Activated CD8-positive, alpha-beta T cell treated with anti-CD3 and anti-CD28 coated beads for 36 hours (primary cell): Measurements from ENCODE around the gene TMEM269. TPM values are rescaled to one million over a fixed set of nuclear protein-coding genes. Genes with fewer than 3 reads are reported as not detected.

ENCODE experiments used
- ATAC-seq: fragments of 200-7000 bp; cut with Tn5 transposase; one replicate; pipeline ENCODE4 v1.10.0; 2021; ENCODE audit warnings: mild to moderate bottlenecking, moderate library complexity
- CTCF ChIA-PET: fragments of 350-600 bp; sonication (Branson Sonifier 250); formaldehyde crosslinking; loops from one replicate; lab custom pipeline; 2021; ENCODE audit warnings: antibody characterized with exemption; lab: Charles Lee
- POLR2A ChIA-PET: fragments of 350-600 bp; sonication (Branson Sonifier 250); formaldehyde crosslinking; loops from one replicate; lab custom pipeline; 2021; ENCODE audit warnings: antibody characterized with exemption; lab: Charles Lee
- DNase-seq: peaks from one replicate; pipeline ENCODE4 v3.0.0-alpha.2; 2020
- H3K27ac Mint-ChIP-seq: one replicate; pipeline ENCODE4 v1.8.0; 2021; ENCODE audit warnings: mild to moderate bottlenecking, mixed read lengths
- H3K27me3 Mint-ChIP-seq: one replicate; pipeline ENCODE4 v1.8.0; 2021; ENCODE audit warnings: mixed read lengths
- H3K36me3 Mint-ChIP-seq: one replicate; pipeline ENCODE4 v1.8.0; 2021; ENCODE audit warnings: low read depth, mixed read lengths
- H3K4me1 Mint-ChIP-seq: one replicate; pipeline ENCODE4 v1.8.0; 2021; ENCODE audit warnings: low read depth, mixed read lengths
- H3K4me3 Mint-ChIP-seq: one replicate; pipeline ENCODE4 v1.8.0; 2021; ENCODE audit warnings: mild to moderate bottlenecking, moderate library complexity, mixed read lengths
- H3K9me3 Mint-ChIP-seq: one replicate; pipeline ENCODE4 v1.8.0; 2021; ENCODE audit warnings: mixed read lengths
- intact Hi-C: fragments of 100-400 bp; cut with micrococcal nuclease; formaldehyde crosslinking; loops from one replicate; pipeline ENCODE4 v1.10.0; 2022
- total RNA-seq, 2 experiments: library from RNA; stranded (reverse); gene quantifications; one replicate each; pipeline ENCODE4 v1.2.3, GENCODE V29; 2021
- TF ChIP-seq, protein P1 (sequence below): fragments of 200-600 bp; IDR thresholded peaks from one replicate; pipeline ENCODE4 v1.8.0; 2022; ENCODE audit warnings: antibody characterized with exemption, mild to moderate bottlenecking

TMEM269 gene
- total RNA-seq, 2 experiments from 2014 or later: 0.22 to 0.32 TPM

DNA sequence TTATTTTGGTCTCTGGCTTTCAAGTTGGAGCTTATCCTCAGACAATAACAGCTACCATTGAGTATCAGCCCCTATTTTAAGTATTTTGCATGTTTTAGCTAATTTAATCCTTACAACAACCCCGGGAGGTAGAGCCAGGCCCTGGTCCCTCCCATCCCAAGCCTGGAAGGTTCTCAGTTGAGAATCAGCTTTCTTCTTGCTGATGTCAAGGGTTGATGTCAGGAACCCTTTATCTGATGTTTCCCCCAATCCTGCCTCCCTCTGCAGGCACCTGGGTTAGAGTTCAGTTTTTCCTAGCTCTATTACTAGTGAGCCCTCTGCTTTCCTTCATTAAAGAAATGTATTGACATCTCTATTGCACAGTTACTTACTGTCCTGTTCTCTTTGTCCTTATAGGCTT lies 36.0 kb downstream of the TMEM269 start:
- ATAC-seq (no peak), DNase-seq (no peak)
- H3K4me1 Mint-ChIP-seq: peaks cover 28% of the 10 kb centered on the region
- H3K4me3 Mint-ChIP-seq: no peak overlapping the region
- POLR2A ChIA-PET: interaction anchor here (0.6 to 1.6 kb wide), 4 partner anchors 16 to 23 kb away, joined by 3 to 4 read pairs (median 4); no protein-coding TSS in a partner anchor
- no peak overlapping the region for H3K27ac Mint-ChIP-seq
- CTCF ChIA-PET: interaction anchor here (1.1 to 2.3 kb wide), 4 partner anchors 12 to 253 kb away, joined by 3 to 10 read pairs (median 6); partner anchors contain the start of gene ZNF691
- TF ChIP-seq, protein P1, sequence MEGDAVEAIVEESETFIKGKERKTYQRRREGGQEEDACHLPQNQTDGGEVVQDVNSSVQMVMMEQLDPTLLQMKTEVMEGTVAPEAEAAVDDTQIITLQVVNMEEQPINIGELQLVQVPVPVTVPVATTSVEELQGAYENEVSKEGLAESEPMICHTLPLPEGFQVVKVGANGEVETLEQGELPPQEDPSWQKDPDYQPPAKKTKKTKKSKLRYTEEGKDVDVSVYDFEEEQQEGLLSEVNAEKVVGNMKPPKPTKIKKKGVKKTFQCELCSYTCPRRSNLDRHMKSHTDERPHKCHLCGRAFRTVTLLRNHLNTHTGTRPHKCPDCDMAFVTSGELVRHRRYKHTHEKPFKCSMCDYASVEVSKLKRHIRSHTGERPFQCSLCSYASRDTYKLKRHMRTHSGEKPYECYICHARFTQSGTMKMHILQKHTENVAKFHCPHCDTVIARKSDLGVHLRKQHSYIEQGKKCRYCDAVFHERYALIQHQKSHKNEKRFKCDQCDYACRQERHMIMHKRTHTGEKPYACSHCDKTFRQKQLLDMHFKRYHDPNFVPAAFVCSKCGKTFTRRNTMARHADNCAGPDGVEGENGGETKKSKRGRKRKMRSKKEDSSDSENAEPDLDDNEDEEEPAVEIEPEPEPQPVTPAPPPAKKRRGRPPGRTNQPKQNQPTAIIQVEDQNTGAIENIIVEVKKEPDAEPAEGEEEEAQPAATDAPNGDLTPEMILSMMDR: no peak
- H3K36me3 Mint-ChIP-seq: no peaks in the 10 kb centered on the region
- intact Hi-C loops: no loop called here
- no peaks in the 10 kb centered on the region for H3K9me3 Mint-ChIP-seq
- no peaks in the 10 kb centered on the region for H3K27me3 Mint-ChIP-seq

DNA sequence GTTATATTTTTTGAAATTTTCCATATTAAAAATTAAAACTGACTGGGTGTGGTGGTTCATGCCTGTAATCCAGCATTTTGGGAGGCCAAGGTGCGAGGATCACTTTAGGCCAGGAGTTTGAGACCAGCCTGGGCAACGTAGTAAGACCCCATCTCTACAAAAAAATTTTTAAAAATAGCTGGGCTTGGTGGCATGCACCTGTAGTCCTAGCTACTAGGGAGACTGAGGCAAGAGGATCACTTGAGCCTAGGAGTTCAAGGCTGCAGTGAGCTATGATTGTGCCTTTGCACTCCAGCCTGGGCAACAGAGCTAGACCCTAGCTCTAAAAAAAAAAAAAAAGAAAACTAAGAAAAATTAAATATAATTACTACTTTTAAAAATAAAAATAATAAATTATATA lies 36.9 kb downstream of the TMEM269 start:
- Mint-ChIP-seq H3K36me3 (no peaks in the 10 kb centered on the region), H3K27ac (no peak overlapping the region), H3K27me3 (no peaks in the 10 kb centered on the region), H3K4me3 (no peak overlapping the region), H3K4me1 (peaks cover 22% of the 10 kb centered on the region), H3K9me3 (no peaks in the 10 kb centered on the region)
- CTCF ChIA-PET: interaction anchor here (1.1 to 2.3 kb wide), 3 partner anchors 25 to 252 kb away, joined by 6 to 10 read pairs (median 7); partner anchors contain the start of gene ZNF691
- TF ChIP-seq, protein P1: no peak
- intact Hi-C loops: no loop called here
- ATAC-seq (no peak), DNase-seq (no peak)
- POLR2A ChIA-PET: interaction anchor here (0.9 to 1.6 kb wide), 2 partner anchors 22 to 58 kb away, joined by 3 to 4 read pairs; no protein-coding TSS in a partner anchor

DNA sequence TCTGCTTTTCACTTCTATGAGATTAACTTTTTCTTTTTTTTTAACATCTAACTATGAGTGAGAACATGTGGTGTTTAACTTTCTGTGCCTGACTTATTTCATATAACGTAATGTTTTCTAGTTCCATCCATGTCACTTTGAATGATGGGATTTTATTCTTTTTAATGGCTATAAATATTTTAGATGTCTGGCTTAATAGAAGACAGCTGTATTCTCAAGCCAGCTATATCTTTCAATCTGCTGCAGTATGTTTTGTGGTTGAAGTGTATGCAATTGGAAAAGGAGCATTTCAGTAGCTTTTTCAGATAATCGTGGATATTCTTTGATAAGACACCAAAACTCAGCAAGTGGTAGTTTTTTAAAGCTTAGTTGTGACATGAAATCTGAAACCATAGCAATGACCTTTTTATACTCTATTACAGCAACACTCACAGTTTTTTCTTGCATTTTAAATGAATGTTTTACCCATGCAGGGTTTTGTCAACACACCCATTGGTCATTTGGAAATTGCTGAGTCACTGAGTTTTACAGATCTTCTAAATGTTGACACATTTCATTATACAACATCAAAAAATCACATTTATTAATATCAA lies 38.1 kb downstream of the TMEM269 start:
- Mint-ChIP-seq H3K4me1 (peaks cover 16% of the 10 kb centered on the region), H3K27me3 (no peaks in the 10 kb centered on the region), H3K9me3 (no peaks in the 10 kb centered on the region), H3K27ac (no peak overlapping the region), H3K4me3 (no peak overlapping the region), H3K36me3 (no peaks in the 10 kb centered on the region)
- no peak for DNase-seq
- ATAC-seq: no peak
- ChIA-PET POLR2A (interaction anchor here (1.3 kb wide), 1 partner anchor 24 kb away, joined by 5 read pairs; the partner anchor contains the start of gene ZNF691), CTCF (interaction anchor here (0.8 to 2.3 kb wide), 5 partner anchors 9 to 251 kb away, joined by 3 to 10 read pairs (median 4); partner anchors contain the start of gene ZNF691)
- intact Hi-C loops: no loop called here
- TF ChIP-seq, protein P1: no peak

DNA sequence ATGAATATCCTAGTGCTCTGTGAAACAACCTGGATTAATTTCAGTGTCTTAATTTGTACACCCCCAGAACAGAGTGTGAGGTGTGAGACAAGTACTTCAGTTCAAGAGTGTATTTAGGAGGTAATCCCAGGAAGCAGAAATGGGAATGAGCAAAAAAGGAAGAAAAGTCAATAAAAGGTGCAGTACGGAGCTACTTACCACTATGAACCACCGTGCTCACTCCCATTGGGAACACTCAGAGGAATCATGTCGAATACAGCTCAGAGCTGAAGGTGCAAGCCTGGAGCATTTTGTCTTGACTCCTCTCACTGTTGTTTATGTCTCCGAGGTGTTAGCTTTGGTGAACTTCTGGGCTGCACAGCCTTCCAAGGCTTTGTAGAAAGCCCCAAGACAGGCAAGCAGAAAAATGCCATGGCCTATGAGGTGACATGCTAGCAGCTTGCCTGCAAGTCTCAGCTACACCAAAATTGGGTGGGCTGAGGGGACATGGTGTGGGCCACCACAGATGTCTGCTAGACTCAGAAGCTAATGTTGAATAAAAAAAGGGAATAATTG lies 39.8 kb downstream of the TMEM269 start:
- ChIA-PET CTCF (interaction anchor here (0.8 to 1.4 kb wide), 3 partner anchors 17 to 100 kb away, joined by 3 read pairs; partner anchors contain the start of gene ZNF691), POLR2A (interaction anchor here (0.6 to 1.3 kb wide), 4 partner anchors 22 to 253 kb away, joined by 3 to 4 read pairs (median 3); partner anchors contain the start of gene ZNF691)
- intact Hi-C loops: no loop called here
- Mint-ChIP-seq H3K9me3 (no peaks in the 10 kb centered on the region), H3K27me3 (no peaks in the 10 kb centered on the region), H3K4me3 (no peak overlapping the region), H3K27ac (no peak overlapping the region), H3K36me3 (no peaks in the 10 kb centered on the region), H3K4me1 (peaks cover 10% of the 10 kb centered on the region)
- DNase-seq (no peak), ATAC-seq (no peak)
- TF ChIP-seq, protein P1: no peak
